GM23338 (cell line): ENCODE measurements around the gene DNAJA2.

ENCODE experiments used
- EZH2 ChIP-seq: fragments of 200-600 bp; sonication (generic); IDR thresholded peaks from one replicate; pipeline ENCODE4 v1.8.0; 2017; ENCODE audit warnings: antibody characterized with exemption, mild to moderate bottlenecking, low read depth; ENCODE audit not compliant: unreplicated experiment
- ZNF331 ChIP-seq: fragments of 250-450 bp; sonication (Bioruptor Pico); IDR thresholded peaks from 2 replicates; pipeline ENCODE4 v1.5.0; 2020; ENCODE audit warnings: low read depth, mild to moderate bottlenecking, moderate library complexity
- TF ChIP-seq, protein P1 (sequence below), 2 experiments: fragments of 200-600 bp in 1 of 2; sonication (generic) in 1 of 2; conservative IDR thresholded peaks; 2 replicates each; pipeline versions ENCODE4 v1.5.1 to v1.6.1; 2016 to 2017; ENCODE audit warnings: antibody characterized with exemption in 2 of 2, low read depth in 2 of 2, mild to moderate bottlenecking in 2 of 2, moderate library complexity in 1 of 2

- TF ChIP-seq, protein P1, sequence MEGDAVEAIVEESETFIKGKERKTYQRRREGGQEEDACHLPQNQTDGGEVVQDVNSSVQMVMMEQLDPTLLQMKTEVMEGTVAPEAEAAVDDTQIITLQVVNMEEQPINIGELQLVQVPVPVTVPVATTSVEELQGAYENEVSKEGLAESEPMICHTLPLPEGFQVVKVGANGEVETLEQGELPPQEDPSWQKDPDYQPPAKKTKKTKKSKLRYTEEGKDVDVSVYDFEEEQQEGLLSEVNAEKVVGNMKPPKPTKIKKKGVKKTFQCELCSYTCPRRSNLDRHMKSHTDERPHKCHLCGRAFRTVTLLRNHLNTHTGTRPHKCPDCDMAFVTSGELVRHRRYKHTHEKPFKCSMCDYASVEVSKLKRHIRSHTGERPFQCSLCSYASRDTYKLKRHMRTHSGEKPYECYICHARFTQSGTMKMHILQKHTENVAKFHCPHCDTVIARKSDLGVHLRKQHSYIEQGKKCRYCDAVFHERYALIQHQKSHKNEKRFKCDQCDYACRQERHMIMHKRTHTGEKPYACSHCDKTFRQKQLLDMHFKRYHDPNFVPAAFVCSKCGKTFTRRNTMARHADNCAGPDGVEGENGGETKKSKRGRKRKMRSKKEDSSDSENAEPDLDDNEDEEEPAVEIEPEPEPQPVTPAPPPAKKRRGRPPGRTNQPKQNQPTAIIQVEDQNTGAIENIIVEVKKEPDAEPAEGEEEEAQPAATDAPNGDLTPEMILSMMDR (conservative IDR thresholded peaks at IDR 0.05; ENCODE audit: low read depth in 2 of 2): no peak
- TF ChIP-seq ZNF331 (CRISPR knock-in tag): no peak
- TF ChIP-seq EZH2: no peak
These were observed 13.4 kb upstream of the DNAJA2 start for GRCh38 chr16:46986896-46987295.
